T-helper 1 cell (primary cell): ENCODE measurements around the gene IL6R.
A peak's percentile ranks its signal among the peaks of the same experiment; 100 is the strongest.
"Not testable (repeated sequence)": the region's sequence is repeated elsewhere in the genome, so short reads cannot be mapped to it uniquely, and the experiment has no call there.

Experiments
- DNase-seq, 5 donors: peaks; one replicate each; pipeline ENCODE4 v3.0.0-alpha.2; 2012 to 2020

The IL6R gene

DNA sequence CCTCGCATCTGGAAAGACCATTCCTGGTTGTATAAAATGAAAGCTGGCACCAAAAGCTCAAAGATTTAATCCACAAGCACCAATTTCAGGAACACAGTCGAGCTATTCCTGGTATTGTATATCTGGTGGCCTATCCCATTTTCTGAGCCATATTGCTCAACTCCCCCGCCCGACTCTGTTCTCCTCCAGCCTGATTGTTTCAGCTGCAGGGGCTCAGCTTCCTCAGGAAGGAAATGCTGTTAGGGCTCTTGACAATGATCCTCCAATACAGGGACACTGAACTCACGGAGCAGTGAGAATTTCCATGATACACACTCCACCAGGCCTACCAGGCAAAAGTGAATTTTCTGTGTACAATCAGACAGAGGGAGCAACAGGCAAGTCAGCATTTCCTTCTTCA lies 80.0 kb downstream of the IL6R start:
- DNase-seq = no peak

DNA sequence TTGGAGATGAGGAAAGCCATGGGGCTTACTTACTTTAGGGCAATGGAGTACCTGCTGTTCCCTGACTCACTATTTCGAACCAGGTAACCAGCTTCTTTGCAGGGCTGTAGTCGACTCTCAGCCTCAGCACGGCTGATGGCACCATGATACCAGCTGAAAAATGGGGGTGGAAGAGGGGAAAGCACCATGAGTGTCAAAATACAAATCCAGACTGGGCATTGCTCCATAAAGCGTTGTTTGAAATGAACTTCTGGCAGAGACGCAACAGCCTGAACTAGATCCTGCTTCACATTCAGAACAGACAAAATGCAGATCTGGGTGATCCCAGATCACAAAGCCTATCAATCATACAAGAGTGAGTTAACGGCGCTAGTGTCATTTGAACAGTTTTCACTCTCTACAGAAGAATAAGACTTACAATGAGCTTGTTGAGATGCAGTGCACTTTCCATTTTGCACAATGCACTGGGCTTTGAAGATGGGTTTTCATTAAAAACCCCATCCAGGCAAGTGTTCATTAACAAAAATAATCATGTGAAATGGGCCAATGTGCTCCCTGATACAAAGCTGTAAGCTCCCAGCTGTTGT lies 80.9 kb downstream of the IL6R start:
- no peak for DNase-seq

DNA sequence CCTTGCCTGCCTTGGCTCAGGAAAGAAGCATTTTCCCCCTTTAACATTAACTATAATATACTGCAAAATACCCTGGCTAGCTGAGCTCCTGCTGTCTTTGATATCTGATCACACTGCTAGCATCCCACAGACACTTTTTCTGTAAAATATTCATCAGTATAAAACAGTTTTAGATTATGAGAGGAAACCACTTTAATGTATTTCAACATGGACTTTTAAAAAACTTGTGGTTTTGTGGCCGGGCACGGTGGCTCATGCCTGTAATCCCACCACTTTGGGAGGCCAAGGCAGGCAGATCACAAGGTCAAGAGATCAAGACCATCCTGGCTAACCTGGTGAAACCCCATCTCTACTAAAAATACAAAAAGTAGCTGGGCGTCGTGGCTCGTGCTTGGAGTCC lies 81.6 kb downstream of the IL6R start:
- DNase-seq = not testable (repeated sequence)

DNA sequence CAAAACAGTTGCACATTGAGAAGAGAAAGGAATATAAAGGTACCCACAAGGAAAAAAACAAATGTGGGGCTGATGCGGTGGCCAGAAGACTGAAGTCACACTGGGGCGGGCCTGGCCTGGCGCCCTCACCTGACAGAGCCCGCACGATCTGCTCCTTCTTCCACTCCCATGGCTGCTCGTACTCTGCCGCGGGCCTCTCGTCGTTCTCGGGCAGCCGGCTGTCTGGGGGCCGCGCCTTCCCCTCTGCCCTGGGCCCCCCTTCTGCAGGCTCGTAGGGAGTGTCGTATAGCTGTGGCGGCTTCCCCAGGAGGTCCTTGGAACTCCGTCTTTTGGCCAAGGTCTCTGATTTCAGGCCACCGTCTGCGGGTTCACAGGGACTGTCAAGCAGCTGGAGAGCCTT lies 83.8 kb downstream of the IL6R start:
- no peak for DNase-seq

DNA sequence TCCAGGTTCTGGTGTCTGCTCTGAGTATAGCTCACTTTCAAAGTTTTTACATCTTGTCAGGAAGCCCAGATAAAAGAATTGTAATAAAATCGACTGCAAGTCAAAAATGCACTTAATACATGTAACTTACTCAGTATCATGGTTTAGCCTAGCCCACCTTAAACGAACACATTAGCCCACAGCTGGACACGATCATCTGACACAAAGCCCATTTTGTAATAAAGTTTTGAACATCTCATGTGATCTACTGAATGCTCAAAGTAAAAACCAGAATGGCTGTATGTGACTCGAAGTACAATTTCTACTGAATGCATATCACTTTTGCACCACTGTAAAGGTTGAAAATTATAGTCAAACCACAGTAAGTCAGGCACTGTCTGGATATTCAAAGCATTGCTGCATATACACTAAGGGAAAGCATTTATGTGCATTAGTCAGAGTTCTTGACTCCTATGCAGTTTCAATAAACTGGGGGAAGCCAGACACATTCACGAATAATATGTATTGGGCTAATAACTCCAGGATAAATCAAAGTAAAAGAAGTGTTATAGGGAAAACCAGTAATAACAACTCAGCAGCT lies 84.6 kb downstream of the IL6R start:
- DNase-seq = no peak

DNA sequence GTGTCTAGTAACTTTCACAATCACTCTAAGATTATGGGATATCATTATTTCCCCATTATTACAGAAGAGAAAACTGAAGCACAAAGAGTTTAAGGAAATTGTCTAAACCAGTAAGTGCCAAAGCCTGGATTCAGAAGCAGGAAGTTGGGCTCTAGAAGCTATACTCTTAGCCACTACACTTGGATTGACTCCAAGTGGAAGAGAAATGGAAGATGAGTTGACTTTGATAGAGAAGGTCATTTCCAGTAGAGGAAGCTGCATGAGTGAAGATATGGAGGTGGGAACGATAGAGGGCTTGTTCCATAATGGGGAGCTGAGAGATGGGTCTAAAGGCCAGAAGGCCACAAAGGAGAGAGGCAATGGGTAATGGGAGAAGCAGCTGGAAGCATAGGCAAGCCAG lies 85.2 kb downstream of the IL6R start:
- DNase-seq = no peak

DNA sequence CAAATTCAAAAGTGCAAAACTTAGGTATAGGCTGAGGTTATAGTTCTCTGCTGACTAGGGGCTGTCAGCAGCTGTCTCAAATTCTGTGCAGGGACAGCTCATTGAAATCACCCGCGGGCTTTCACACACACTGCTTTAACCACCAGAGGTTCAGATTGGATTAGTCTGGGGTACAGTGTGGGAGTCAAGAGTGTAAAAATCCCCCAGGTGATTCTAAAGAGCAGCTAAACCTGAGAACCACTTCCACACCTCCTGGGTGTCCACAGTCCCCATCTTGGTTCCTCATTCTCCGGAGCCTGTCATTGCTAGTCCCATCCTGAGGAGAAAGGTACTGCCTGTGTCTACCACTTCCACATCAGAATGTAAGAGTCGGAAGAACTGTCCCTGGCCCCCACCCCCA lies 87.0 kb downstream of the IL6R start:
- DNase-seq = no peak

DNA sequence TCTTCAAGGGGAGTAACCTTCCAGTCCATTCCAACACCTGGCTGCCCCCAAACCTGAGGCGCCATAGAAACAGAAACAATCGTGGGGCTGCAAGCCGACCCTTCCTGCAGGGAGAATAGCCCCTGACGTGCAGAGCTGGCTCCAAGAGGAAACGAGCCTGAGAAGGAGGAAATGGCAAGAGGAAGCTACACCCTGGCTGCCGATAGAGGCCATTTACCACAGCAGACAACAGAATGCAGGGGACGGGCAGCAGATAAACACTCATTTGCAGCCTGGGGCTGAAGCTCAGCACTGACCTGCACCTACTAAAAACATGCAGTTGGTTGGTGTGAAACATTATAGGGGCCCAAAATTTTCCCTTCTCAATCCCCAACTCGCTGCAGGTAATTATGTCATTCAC lies 88.1 kb downstream of the IL6R start:
- DNase-seq = peak in 1 of 5 donors; percentile 52

DNA sequence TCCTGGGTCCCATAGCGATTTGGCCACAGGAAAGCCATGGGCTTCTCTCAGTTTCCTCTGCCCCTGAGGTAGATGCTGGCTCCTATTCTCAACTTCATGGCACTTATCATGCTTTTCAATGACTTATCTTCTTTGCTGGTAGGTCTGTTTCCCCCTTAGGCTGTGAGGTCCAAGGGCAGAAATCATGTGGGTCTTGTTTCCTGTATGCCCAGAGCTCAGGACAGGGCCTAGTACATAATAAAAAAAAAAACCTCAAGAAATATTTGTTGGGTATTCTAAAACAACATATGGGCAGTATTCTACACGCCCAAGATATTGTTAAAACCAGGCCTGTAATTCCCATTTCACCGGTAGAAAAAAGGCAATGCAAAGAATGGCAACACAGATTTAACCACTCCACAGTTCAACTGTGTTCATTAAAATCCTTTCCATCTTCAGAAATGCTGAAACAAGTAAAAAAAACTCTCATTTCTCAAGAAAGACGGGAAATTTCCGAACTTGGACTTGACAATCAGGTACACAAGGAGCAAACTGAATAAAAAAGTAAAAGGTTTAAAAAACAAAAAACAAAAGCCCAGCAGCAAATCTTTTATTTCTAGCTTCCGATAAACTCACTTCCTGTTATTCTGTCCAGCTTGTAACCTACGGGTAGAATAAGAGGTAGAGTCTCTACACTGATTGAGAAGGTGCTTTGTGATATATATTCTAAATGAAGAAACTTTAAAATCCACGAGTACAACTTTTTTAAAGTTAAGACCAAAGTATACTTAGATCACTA lies 90.5 kb downstream of the IL6R start:
- DNase-seq = no peak

DNA sequence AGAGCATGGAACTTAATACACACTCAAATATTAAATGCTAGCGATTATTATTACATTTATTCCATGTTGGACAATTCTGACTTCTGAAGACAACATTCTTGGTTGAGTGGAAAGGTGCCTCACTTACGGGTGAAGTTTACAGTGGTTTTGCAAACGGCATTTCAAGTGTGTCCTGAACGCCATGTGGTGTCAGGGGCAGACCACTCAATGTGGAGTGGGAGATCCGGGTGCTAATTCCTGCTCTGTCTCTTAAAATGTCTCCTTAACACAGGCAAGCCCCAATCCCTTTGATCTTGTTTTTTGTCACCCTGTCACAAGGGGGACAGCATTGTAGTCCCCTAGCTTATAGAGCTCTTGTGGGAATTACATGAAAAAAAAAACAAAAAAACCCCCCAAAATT lies 91.2 kb downstream of the IL6R start:
- no peak for DNase-seq

DNA sequence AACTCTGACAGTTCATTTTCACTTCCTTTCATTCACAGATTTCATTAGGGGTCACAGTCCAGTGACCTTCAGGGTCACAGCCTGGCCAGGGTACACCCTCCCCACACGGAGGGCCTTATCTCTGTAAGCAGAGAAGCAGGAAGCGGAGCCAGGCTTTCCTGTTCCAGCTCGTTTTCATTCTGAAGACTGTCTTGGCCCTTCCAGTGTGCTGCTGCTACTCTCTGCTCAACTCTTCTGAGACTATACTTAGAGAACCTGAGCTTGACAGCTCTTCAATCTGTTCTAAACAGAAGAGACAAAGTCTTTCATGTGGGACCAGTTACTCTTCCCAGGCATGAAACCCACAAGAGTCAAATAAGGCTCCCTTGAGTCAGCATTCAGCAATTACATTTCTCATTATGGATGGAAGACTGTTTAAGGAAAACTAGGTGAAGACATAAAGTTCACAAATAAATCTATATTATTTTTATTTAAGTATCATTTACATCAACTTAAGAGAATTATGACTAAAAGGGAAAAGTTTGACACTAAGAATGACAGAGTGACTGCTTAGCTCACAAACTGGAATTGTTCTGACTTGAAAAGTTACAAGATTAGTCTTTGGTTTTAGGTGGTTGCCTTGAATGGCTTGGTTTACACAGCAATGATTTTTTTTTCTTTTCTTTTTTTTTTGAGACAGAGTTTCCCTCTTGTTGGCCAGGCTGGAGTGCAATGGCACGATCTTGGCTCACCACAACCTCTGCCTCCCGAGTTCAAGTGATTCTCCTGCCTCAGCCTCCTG lies 92.1 kb downstream of the IL6R start:
- DNase-seq = no peak

DNA sequence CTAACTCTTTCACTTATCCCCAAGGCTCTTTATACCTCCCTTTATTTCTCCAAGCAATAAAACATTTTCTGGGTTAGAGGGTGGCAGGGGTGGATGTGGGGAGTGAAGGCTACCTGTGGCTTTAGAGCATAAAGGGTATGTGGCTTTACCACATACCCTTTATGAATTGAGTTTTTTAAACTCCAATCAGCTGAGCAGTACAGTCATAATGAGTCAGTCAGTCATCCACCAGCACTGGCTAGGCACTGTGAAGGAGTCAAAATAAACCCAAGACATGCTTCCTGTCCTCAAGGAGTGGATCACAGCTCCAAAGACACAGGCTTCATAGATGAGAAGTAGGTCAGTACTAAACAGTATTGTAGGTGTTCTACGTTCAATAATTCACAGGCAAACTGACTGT lies 94.3 kb downstream of the IL6R start:
- DNase-seq = peak in 1 of 5 donors; percentile 23

DNA sequence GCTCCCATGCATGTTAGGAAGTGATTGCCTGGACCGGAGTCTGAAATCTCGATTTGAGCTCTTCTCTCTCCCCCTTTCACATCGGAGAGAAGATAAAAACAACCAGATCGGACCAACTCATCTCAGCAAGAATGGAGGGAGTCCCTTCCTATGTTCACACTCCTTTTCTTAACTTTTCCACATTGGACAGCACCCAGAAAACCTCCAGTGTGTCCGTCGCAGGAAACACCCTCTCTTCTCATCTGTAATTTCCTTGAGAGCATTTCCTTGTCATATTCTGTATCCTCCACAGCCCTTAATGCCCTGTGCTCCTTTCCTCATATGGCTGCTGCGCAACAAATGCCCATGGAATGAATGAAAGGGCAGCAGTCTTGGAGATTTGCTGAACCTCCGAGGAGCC lies 95.4 kb downstream of the IL6R start:
- no peak for DNase-seq

DNA sequence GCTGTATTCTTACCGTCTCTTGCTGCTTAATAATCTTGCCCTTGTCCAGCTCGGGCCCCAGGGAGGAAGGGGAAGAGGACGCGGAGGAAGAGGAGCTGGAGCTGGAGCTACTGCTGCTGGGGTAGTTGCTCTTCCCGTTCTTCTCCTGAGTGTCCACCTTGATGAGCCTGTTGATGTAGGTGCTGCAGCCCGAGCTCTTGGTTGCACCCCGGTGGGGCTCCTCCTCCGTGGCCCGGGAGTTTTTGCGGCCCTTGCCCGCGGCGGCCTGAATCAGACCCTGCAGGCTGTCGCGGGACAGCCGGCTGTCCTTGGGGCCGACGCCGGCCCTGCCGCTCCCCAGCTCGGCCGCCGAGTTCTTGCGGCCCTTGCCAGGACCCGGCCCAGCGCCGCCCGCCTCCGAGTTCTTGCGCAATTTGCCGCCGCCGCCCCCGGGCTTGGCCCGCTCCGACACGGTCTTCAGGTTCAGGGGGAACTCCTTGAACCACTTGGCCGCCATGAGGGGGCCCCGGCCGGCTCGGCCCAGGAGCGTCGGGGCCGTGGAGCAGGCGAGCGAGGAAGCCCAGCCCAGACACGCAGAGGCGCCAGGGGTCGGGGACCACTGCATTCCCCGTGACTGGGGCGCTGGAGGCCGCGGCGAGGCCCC lies 96.4 kb downstream of the IL6R start:
- DNase-seq = no peak

DNA sequence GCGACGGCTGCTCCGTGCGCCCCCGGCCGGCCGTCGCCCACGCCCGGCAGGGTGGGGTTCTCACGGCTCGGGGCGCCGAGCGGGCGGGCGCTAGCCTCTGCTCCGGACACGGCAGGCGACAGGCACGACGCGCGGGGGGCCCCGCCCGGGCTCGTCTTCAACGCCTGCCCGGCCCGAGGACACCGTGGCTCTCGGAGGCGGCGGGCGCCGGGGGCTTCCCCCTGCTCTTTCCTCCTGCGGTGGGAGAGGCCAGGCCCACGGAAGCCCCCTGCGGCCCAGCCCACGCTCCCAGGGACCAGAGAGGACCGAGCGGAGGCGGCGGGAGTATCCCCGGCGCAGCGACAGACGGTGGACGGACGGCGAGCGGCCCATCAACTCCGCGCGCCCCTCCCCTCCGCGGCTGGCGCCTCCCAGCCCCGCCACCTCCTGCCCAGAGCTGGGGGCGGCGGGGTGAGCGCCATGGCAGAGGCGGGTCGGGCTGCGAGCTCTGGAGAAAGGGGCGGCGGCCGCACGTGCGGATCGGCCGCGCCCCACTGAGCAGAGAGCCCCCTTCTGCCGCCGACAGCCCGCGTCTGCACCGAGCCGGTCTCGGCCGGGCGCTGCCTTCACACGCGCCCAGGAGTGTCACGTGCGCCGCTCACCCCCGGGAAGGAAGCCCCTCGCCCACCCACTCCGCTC lies 97.1 kb downstream of the IL6R start, which contains the start of the genes SHE and TDRD10:
Gene SHE (minus strand): TSS at position 347 of the 678 bp plus-strand sequence. CDS start 386 bp downstream, outside the sequence.
Gene TDRD10 (plus strand): TSS at position 154 of the 678 bp plus-strand sequence. CDS start 4,685 bp downstream, outside the sequence.
- peak in 1 of 5 donors; percentile 3 for DNase-seq

DNA sequence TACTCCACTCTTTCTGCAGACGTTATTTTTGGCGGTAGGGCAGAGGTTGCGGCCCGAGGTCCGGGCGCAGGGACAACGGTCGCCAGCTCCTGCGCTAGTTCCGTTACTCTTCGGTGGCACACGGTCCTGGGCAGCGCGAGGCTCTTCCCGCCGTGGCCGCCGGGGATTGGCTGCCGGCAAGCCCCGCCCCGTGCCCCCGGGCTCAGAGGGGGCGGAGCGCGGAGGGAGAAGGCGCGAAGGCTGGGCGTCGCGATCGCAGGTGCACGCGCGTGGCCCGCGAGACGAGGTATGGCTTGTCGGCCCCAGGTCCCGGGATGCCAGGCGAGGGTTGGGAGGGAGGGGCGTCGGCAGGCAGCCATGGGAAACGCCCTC lies 97.6 kb downstream of the IL6R start:
- peak in 1 of 5 donors; percentile 2 for DNase-seq

DNA sequence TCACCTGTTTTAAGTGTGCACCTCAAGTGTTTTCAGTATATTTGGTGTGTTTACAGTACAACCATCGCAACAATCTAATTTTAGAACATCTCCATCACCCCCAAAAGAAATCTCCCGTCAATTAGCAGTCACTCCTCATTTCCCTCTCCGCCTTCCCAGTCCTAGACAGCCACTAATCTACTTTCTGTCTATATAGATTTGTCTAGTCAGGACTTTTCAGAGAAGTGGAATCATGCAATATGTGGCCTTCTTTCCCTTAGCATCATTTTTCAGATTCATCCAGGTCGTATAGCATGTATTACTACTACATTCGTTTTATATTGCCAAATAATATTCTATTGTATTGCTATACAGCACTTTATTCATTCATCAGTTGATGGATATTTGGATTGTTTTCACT lies 98.8 kb downstream of the IL6R start:
- DNase-seq = no peak

DNA sequence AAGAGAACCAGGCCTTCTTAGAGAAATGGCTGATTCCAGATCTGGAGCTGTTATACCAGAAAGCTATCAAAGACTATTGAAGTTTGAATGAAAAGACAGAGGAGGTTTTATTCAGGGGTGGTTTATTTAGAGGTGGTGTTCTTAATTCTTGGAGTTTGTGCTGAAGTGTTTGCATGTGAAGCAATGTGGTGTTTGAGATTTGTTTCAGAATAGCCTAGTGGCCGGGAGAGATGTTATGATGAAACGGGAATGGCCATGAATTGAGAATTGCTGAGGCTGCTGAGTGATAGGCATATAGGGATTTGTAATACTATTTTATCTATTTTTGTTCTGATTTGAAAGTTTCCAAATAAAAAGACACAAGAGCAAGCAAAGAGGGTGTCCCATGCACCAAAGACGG lies 107.6 kb downstream of the IL6R start:
- no peak for DNase-seq

DNA sequence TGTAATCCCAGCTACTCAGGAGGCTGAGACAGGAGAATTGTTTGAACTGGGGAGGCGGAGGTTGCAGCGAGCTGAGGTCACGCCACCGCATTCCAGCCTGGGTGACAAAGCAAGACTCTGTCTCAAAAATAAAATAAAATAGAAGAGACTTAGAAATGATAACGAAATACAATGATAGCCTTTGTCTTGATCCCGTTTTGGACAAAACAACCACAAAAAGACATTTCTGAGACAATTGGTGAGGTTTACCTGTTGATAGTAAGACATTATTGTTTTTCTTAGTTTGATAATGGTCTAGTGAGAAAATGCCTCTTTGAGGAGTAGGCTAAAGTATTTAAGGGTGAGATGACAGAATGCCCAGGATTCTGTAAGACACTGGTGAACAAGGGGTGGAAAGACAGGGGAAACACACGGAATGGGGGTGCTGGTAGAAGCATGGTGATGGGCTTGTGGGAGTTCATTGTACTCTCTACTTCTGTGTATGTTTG lies 109.0 kb downstream of the IL6R start:
- DNase-seq = no peak

DNA sequence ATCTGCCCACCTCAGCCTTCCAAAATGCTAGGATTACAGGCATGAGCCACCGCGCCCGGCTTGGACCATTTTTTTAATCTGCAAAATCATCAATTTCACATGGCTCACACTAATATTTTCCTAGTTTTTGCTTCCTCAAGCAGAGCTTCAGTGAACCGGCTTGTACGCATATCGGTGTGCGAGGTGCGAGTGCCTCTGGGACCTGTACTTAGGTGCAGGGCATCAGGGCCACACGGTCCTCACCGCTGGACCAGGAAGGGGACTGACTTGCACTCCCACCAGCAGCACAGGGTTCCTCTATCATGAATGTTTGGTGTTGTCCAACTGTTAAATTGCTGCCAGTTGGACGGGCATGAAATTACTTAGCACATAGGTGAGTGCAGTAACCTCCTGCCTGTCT lies 112.5 kb downstream of the IL6R start:
- DNase-seq = no peak
